Thyroid gland (tissue), 4 donors: ENCODE measurements around the gene TIMP3. TPM values are rescaled to one million over a fixed set of nuclear protein-coding genes. Genes with fewer than 3 reads are reported as not detected.

Experiments
- DNase-seq, 2 donors: peaks; one replicate each; pipeline ENCODE4 v3.0.0-alpha.2; 2019
- H3K27ac ChIP-seq, 3 donors: fragments of 200-600 bp; sonication (generic); 1 replicate in 2 of 3; 2 replicates in 1 of 3; pipeline ENCODE4 v1.5.1; 2016 to 2019; ENCODE audit warnings: mild to moderate bottlenecking in 1 of 3, moderate library complexity in 1 of 3
- H3K27me3 ChIP-seq: fragments of 200-600 bp; sonication (generic); one replicate; pipeline ENCODE4 v1.5.1; 2019
- H3K36me3 ChIP-seq, 2 donors: fragments of 200-600 bp; sonication (generic); one replicate each; pipeline ENCODE4 v1.5.1; 2016 to 2019
- H3K4me1 ChIP-seq, 2 donors: fragments of 200-600 bp; sonication (generic); one replicate each; pipeline ENCODE4 v1.5.1; 2017 to 2019
- H3K4me3 ChIP-seq, 3 donors: fragments of 200-600 bp; sonication (generic); replicated peaks in 1 of 3; 1 replicate in 2 of 3; 2 replicates in 1 of 3; pipeline ENCODE4 v1.5.1; 2016; ENCODE audit warnings: mild to moderate bottlenecking in 1 of 3
- H3K9me3 ChIP-seq: fragments of 200-600 bp; sonication (generic); one replicate; pipeline ENCODE4 v1.5.1; 2017
- POLR2A ChIP-seq, 2 donors: fragments of 450-650 bp; IDR thresholded peaks; one replicate each; pipeline ENCODE4 v1.6.1; 2017; ENCODE audit warnings: antibody characterized with exemption in 2 of 2, mild to moderate bottlenecking in 2 of 2, moderate library complexity in 1 of 2
- WGBS, 2 donors: methylation state at CpG; one replicate each; pipeline ENCODE4 v1.1.5; 2017; 5-methylcytosine and 5-hydroxymethylcytosine counted together
- intact Hi-C: fragments of 100-400 bp; cut with DNase I; formaldehyde crosslinking; loops from one replicate; pipeline ENCODE4 v1.15.1; 2023
- total RNA-seq, 4 donors: library from RNA; depleted of rRNA; stranded (reverse); fragments of >200 nt; gene quantifications; one replicate each; pipeline ENCODE4 v1.2.3, GENCODE V29; 2016
- TF ChIP-seq, protein P1 (sequence below), 6 experiments: fragments of 200-600 bp in 3 of 6; fragments of 450-650 bp in 3 of 6; sonication (generic) in 3 of 6; IDR thresholded peaks; one replicate each; pipeline ENCODE4 v1.5.1; 2016 to 2019; ENCODE audit warnings: antibody characterized with exemption in 6 of 6, mild to moderate bottlenecking in 2 of 6, inconsistent platforms in 1 of 6, moderate library complexity in 1 of 6

The TIMP3 gene
- 100 to 1,000 TPM; 424 to 772 (median 543) TPM for total RNA-seq

- Histone ChIP-seq H3K36me3 (no peaks in the 10 kb centered on the region), H3K27me3 (no peaks in the 10 kb centered on the region), H3K27ac (peak within 1 kb of the TSS; percentile 88 to 90 (median 89)), H3K4me1 (peaks cover 43 to 49% of the 10 kb centered on the region in 2 donors), H3K9me3 (no peaks in the 10 kb centered on the region), H3K4me3 (peak within 1 kb of the TSS; percentile 60 to 80 (median 77))
- WGBS, 2 donors, result 0 to 3% methylated on average over 6 to 19 of the region's 72 CpGs
- intact Hi-C loops, result no loop called here
- DNase-seq, result peak; percentile 92 to 93
- TF ChIP-seq POLR2A (IDR thresholded peaks at IDR 0.05), result peak; percentile 98 to 99
- TF ChIP-seq, protein P1, sequence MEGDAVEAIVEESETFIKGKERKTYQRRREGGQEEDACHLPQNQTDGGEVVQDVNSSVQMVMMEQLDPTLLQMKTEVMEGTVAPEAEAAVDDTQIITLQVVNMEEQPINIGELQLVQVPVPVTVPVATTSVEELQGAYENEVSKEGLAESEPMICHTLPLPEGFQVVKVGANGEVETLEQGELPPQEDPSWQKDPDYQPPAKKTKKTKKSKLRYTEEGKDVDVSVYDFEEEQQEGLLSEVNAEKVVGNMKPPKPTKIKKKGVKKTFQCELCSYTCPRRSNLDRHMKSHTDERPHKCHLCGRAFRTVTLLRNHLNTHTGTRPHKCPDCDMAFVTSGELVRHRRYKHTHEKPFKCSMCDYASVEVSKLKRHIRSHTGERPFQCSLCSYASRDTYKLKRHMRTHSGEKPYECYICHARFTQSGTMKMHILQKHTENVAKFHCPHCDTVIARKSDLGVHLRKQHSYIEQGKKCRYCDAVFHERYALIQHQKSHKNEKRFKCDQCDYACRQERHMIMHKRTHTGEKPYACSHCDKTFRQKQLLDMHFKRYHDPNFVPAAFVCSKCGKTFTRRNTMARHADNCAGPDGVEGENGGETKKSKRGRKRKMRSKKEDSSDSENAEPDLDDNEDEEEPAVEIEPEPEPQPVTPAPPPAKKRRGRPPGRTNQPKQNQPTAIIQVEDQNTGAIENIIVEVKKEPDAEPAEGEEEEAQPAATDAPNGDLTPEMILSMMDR (IDR thresholded peaks at IDR 0.05), result no peak
Measured at GRCh38 chr22:32801537-32802236, at the start of gene TIMP3. TIMP3 (plus strand) TSS chr22:32801705; CDS start chr22:32802002, 297 bp downstream.

DNA sequence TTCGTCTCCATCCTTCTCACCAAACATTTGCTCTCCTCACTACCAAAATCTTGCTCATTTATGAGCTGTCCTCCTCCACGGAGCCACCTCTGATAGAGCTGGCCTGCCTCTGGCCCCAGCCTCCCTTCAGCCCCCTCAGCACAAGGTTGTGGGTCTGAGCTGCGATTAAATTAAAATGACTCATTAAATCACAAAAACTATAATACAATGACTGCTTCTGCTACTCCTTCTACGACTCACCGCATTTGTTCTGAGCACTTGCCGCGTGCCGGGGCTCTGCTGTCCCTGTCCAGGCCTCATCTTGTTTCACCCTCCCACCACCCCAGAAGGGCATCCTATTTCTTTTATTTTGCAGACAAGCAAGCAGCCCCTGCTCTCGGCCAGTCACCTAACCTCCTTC is 49.2 kb upstream of the TIMP3 start:
- 80 to 87% methylated on average over 9 of the region's 9 CpGs for WGBS, 2 donors
- Histone ChIP-seq H3K27me3 (no peaks in the 10 kb centered on the region), H3K9me3 (no peaks in the 10 kb centered on the region), H3K4me3 (no peak overlapping the region), H3K4me1 (peaks cover 0 to 8% of the 10 kb centered on the region in 2 donors), H3K27ac (no peak overlapping the region), H3K36me3 (no peaks in the 10 kb centered on the region)
- DNase-seq, result no peak
- intact Hi-C loops, result no loop called here
- no peak for TF ChIP-seq POLR2A (IDR thresholded peaks at IDR 0.05)
- TF ChIP-seq, protein P1 (IDR thresholded peaks at IDR 0.05), result no peak

- intact Hi-C loops, result no loop called here
- H3K36me3 ChIP-seq, result no peaks in the 10 kb centered on the region
- DNase-seq, result no peak
- peaks cover 0 to 8% of the 10 kb centered on the region in 2 donors for H3K4me1 ChIP-seq
- H3K9me3 ChIP-seq, result no peaks in the 10 kb centered on the region
- H3K27ac ChIP-seq, result peak overlapping the region in 1 of 3 donors; percentile 56
- H3K27me3 ChIP-seq, result no peaks in the 10 kb centered on the region
- WGBS, 2 donors, result 77 to 80% methylated on average over 10 to 11 of the region's 11 CpGs
- no peak overlapping the region for H3K4me3 ChIP-seq
- TF ChIP-seq POLR2A (IDR thresholded peaks at IDR 0.05), result no peak
- TF ChIP-seq, protein P1 (IDR thresholded peaks at IDR 0.05), result no peak
Measured at GRCh38 chr22:32752816-32753520, 48.5 kb upstream of the TIMP3 start.

GRCh38 chr22:32753591-32753990 is 47.9 kb upstream of the TIMP3 start:
- H3K4me3 ChIP-seq, result no peak overlapping the region
- no peaks in the 10 kb centered on the region for H3K27me3 ChIP-seq
- H3K36me3 ChIP-seq, result no peaks in the 10 kb centered on the region
- peaks cover 0 to 8% of the 10 kb centered on the region in 2 donors for H3K4me1 ChIP-seq
- intact Hi-C loops, result no loop called here
- TF ChIP-seq, protein P1 (IDR thresholded peaks at IDR 0.05), result no peak
- no peak for TF ChIP-seq POLR2A (IDR thresholded peaks at IDR 0.05)
- H3K27ac ChIP-seq, result peak overlapping the region in 1 of 3 donors; percentile 56
- DNase-seq, result no peak
- H3K9me3 ChIP-seq, result no peaks in the 10 kb centered on the region
- WGBS, 2 donors, result 76 to 78% methylated on average over 5 to 6 of the region's 6 CpGs
